AG04450 (cell line): Measurements from ENCODE around the gene AURKB. TPM values are rescaled to one million over a fixed set of nuclear protein-coding genes. Genes with fewer than 3 reads are reported as not detected.

Experiments used
- CTCF ChIA-PET: fragments of 300-600, 350-600 bp; formaldehyde crosslinking; extraction: SDS; loops from one replicate; lab custom pipeline; 2022; ENCODE audit warnings: antibody characterized with exemption, inconsistent platforms; lab: Charles Lee
- POLR2A ChIA-PET: fragments of 350-600 bp; formaldehyde crosslinking; extraction: SDS; loops from one replicate; lab custom pipeline; 2021; ENCODE audit warnings: antibody characterized with exemption, inconsistent platforms; lab: Yijun Ruan, JAX
- DNase-seq: peaks from one replicate; pipeline ENCODE4 v3.0.0-alpha.2; 2011; ENCODE audit warnings: low read depth, low spot score
- H3K27ac ChIP-seq: one replicate; pipeline ENCODE4 v1.5.1; 2012; ENCODE audit warnings: low read depth, low read length, control low read depth
- H3K27me3 ChIP-seq: one replicate; pipeline ENCODE4 v1.6.0; 2012; ENCODE audit warnings: low read length; ENCODE audit not compliant: control insufficient read depth, insufficient read depth
- H3K4me3 ChIP-seq: 2 replicates; pipeline ENCODE4 v1.5.1; 2011; ENCODE audit warnings: mild to moderate bottlenecking, low read depth, low read length, control low read depth
- H3K9me3 ChIP-seq: 2 replicates; pipeline ENCODE4 v1.5.1; 2012; ENCODE audit warnings: low read length; ENCODE audit not compliant: control insufficient read depth, insufficient read depth
- CTCF ChIP-seq: IDR thresholded peaks from 2 replicates; pipeline ENCODE4 v1.5.1; 2011; ENCODE audit warnings: low read depth, low read length, control low read depth, inconsistent platforms
- polyA plus RNA-seq: library from polyadenylated mRNA; depleted of rRNA; stranded (reverse); fragments of >200 nt; gene quantifications from 2 replicates; pipeline ENCODE4 v1.2.3, GENCODE V29; 2011

The AURKB gene
- polyA plus RNA-seq, 1 experiment = 5.9 TPM

GRCh38 chr17:8210761-8211458 is 535 bp upstream of the AURKB start:
- peak overlapping the region; percentile 87 for H3K4me3 ChIP-seq
- DNase-seq = no peak
- ChIA-PET POLR2A (interaction anchor here (0.5 to 1.9 kb wide), 14 partner anchors 11 to 807 kb away, joined by 3 to 9 read pairs (median 4); partner anchors contain the start of gene BORCS6), CTCF (interaction anchor here (0.7 to 1.0 kb wide), 2 partner anchors 90 to 751 kb away, joined by 3 to 4 read pairs; no protein-coding TSS in a partner anchor)
- H3K27me3 ChIP-seq = no peaks in the 10 kb centered on the region
- no peaks in the 10 kb centered on the region; the same call in 1 of the 2 replicates for H3K9me3 ChIP-seq
- TF ChIP-seq CTCF = no peak
- H3K27ac ChIP-seq = peak overlapping the region; percentile 78

GRCh38 chr17:8206536-8206935 is 3.8 kb downstream of the AURKB start:
- ChIA-PET CTCF (no interaction called here), POLR2A (interaction anchor here (0.7 kb wide), 1 partner anchor 16 kb away, joined by 3 read pairs; the partner anchor contains the start of gene BORCS6)
- no peaks in the 10 kb centered on the region for H3K27me3 ChIP-seq
- no peaks in the 10 kb centered on the region; the same call in 1 of the 2 replicates for H3K9me3 ChIP-seq
- no peak overlapping the region for H3K27ac ChIP-seq
- no peak overlapping the region for H3K4me3 ChIP-seq
- DNase-seq = no peak
- TF ChIP-seq CTCF = no peak

- Histone ChIP-seq H3K27me3 (no peaks in the 10 kb centered on the region), H3K4me3 (no peak overlapping the region), H3K27ac (no peak overlapping the region), H3K9me3 (no peaks in the 10 kb centered on the region; the same call in 1 of the 2 replicates)
- no peak for TF ChIP-seq CTCF
- CTCF ChIA-PET = no interaction called here
- POLR2A ChIA-PET = no interaction called here
- DNase-seq = no peak
Observed at GRCh38 chr17:8204761-8205555, 5.4 kb downstream of the AURKB start.

- CTCF ChIA-PET = interaction anchor here (2.5 kb wide), 1 partner anchor 74 kb away, joined by 8 read pairs; the partner anchor contains the start of gene ALOXE3
Observed at GRCh38 chr17:8192070-8192815, 18.1 kb downstream of the AURKB start.

More at GRCh38 chr17:8192070-8192815, 18.1 kb downstream of the AURKB start:
- TF ChIP-seq CTCF = no peak
- Histone ChIP-seq H3K9me3 (no peaks in the 10 kb centered on the region; the same call in 1 of the 2 replicates), H3K27ac (peak overlapping the region; percentile 22), H3K27me3 (no peaks in the 10 kb centered on the region), H3K4me3 (peak overlapping the region; percentile 39; the same call in 1 of the 2 replicates)
- DNase-seq = peak; percentile 47
- POLR2A ChIA-PET = interaction anchor here (0.5 to 1.2 kb wide), 4 partner anchors 10 to 36 kb away, joined by 3 to 5 read pairs (median 3); partner anchors contain the start of gene AURKB
